Activated T-helper 9 cell treated with anti-CD3 and anti-CD28 coated beads, Interleukin-2, amount 50 U/mL, for 16 hours (primary cell): ENCODE data around the gene EPB41L4A.
"Not testable (repeated sequence)": the region's sequence is repeated elsewhere in the genome, so short reads cannot be mapped to it uniquely, and the experiment has no call there.

Experiments used
- DNase-seq: peaks from one replicate; pipeline ENCODE4 v3.0.0-alpha.2; 2020; ENCODE audit warnings: low read depth

The EPB41L4A gene

DNA sequence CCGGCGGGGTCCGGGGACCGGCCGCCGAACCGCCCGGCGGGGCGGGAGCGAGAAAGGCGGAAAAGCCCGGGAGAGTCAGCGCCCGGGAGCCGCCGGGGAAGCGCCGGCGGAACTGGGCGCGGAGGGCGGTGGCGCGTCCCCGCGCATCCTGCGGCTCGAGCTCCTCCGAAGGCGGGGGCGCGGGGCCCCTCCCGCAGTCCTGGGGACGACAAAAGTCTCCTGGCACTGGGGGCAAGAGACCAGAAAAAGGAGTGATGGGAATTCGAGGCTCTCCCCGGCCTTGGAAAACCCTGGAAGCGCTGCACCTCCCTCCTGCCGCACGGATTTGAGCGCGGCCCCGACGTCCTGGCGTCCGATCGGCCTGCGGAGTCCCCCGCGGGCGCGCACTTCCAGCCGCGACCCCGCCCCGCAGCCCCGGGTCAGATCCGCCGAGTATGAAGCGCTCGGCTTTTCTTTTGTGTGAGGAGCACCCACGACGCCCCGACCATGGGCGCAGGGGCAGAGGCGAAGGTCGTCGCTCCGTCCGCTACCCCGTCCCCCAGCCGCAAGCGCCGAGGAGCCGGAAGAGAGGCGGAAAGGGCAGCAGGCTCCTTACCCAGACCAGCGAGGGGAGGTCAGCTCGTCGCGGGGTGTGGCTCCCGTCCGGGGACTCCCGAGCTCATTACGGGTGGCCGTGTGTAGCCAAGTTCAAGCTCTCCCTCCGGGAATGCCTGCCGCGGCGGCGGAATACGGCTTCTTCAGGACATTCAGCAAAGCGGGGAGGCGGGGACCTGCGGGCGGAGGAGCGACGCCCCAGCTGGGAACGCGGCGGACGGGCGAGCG is at the start of gene EPB41L4A:
TSS of gene EPB41L4A (minus strand) at position 114 of the 822 bp plus-strand sequence. CDS start 238 bp downstream, outside the sequence.
- DNase-seq: no peak

DNA sequence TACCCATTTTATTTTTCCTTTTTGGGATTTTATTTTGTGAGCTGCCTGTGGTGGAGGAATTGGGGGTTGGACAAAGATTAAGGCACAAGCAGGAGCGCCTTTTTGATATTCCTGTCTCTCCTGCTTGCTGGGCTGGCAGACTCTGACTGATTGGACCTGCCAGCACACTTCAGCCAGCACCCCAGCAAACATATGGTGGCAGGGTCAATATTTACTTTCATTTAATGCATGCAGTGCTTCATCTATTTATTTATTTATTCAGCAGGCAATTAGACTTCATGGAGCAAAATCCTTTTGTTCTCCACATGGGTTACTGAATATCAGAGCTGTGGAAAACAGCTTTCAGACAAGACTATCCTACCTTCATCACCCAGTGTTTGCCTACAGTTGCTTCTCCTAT is 48.4 kb upstream of the EPB41L4A start:
- DNase-seq: no peak

- not testable (repeated sequence) for DNase-seq
Measured at GRCh38 chr5:112466261-112466660, 47.2 kb upstream of the EPB41L4A start.

GRCh38 chr5:112447187-112447760 is 28.2 kb upstream of the EPB41L4A start:
- not testable (repeated sequence) for DNase-seq

DNA sequence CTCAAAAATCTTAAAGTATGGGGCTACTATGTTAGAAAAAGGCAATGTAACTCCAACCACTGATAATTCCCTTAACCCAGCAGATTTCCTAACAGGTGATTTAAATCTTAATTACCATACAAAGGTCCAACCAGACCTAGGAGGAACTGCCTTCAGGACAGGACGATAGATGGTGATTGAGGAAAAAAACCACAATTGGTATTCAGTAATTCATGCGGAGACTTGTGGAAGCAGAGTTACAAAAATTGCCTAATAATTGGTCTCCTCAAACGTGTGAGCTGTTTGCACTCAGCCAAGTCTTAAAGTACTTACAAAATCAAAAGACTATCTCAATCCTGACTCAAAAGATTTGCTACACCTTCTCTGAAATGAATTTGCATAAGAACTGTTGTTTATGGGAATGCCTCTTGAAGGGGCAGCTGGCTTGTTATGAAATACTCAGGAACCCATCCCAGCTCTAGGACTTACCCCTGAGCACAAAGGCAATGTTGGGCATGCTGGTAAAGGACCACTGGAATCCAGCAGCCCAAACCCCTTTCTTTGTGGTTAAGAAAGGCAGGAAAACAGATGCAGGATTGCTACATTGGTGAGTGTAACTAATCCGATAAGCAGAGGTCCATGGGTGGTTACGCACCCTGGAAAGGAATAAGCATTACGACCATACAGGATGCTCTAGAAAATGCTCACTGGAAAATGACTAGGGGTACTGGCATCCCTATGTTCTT is 26.7 kb upstream of the EPB41L4A start:
- no peak for DNase-seq

DNA sequence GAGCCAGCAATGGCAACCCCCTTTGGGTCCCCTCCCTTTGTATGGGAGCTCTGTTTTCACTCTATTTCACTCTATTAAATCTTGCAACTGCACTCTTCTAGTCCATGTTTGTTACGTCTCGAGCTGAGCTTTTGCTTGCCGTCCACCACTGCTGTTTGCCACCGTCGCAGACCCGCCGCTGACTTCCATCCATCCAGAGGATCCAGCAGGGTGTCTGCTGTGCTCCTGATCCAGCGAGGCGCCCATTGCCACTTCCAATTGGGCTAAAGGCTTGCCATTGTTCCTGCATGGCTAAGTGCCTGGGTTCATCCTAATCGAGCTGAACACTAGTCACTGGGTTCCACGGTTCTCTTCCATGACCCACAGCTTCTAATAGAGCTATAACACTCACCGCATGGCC is 24.9 kb upstream of the EPB41L4A start:
- not testable (repeated sequence) for DNase-seq

GRCh38 chr5:112440031-112440430 is 21.0 kb upstream of the EPB41L4A start:
- DNase-seq: no peak

DNA sequence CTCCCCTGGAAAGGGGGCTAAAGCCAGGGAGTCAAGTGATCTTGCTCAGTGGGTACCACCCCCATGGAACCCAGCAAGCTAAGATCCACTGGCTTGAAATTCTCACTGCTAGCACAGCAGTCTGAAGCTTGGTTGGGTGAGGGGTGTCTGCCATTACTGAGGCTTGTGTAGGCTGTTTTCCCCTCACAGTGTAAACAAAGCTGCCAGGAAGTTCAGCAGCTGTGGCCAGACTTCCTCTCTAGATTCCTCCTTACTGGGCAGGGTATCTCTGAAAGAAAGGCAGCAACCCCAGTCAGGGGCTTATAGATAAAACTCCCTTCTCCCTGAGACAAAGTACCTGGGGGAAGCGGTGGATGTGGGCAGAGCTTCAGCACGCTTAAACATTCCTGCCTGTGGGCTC is 17.1 kb upstream of the EPB41L4A start:
- no peak for DNase-seq

- no peak for DNase-seq
Measured at GRCh38 chr5:112434641-112435040, 15.6 kb upstream of the EPB41L4A start.

DNA sequence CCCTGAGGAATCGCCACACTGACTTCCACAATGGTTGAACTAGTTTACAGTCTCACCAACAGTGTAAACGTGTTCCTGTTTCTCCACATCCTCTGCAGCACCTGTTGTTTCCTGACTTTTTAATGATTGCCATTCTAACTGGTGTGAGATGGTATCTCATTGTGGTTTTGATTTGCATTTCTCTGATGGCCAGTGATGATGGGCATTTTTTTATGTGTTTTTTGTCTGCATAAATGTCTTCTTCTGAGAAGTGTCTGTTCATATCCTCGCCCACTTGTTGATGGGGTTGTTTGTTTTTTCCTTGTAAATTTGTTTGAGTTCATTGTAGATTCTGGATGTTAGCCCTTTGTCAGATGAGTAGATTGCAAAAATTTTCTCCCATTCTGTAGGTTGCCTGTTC is 7.1 kb upstream of the EPB41L4A start:
- not testable (repeated sequence) for DNase-seq

GRCh38 chr5:112419986-112420864 is 1.1 kb upstream of the EPB41L4A start:
- DNase-seq: no peak

DNA sequence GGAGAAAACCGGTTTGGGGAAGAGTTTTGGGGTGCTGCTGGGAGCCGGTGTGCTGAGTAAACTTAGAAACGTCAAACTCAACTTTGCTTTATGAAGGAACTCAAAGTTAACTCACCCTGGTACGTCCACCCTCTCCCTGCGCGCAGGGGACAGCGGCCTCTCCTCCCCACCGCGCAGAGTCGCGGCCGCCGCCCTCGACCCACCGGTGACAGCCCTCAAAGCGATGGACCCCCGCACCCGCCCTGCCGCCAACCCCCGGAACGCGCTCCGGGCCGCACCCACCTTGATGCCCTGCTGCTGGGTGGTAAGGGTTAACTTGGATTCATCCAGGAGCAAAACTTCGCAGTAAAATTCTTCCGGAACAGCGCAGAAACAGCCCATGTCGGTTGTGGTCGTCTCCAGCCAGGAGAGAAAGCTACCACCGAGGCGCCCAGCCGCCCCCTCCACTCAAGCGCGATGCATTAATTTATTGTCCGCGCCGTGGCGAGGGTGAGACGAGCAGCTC is 366 bp downstream of the EPB41L4A start:
- no peak for DNase-seq

GRCh38 chr5:112417931-112418658 is 982 bp downstream of the EPB41L4A start:
- peak; percentile 25 for DNase-seq

DNA sequence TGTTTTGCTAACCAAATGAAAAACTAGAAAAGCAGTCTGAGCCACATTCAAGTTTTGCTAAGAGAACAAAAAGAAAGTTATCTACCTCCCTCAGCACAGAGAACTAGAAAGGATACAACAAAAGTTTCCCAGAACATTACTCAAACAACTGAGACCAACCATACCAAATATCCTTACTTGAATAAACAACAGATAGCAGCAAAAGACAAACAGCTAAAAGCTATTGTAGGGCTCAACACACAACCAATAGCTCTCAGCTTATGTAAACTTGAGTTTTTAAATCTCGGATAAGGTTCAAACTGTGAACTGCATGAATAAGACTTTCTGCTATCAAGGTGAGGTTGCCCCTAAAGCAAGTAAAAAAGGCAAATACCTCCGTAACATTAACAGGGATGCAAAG is 3.5 kb downstream of the EPB41L4A start:
- no peak for DNase-seq

GRCh38 chr5:112413611-112414010 is 5.5 kb downstream of the EPB41L4A start:
- DNase-seq: no peak

DNA sequence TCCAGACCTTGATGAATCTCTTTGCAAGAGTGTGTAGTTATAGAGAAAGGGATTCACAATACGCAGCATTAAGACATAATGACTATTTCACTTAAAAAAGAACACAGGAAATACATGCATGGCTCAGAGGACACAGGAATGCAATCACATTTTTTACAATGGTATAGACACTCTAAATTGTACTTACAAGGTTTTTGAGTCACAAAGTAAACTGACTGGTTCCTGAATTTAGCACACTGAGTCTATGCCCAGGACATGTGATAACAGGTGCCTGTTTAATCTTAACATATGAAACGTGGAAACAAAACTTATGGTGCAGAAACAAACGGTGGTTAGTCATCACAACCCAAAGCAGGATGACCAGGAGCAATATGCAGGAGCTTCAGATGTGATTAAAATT is 6.7 kb downstream of the EPB41L4A start:
- no peak for DNase-seq

DNA sequence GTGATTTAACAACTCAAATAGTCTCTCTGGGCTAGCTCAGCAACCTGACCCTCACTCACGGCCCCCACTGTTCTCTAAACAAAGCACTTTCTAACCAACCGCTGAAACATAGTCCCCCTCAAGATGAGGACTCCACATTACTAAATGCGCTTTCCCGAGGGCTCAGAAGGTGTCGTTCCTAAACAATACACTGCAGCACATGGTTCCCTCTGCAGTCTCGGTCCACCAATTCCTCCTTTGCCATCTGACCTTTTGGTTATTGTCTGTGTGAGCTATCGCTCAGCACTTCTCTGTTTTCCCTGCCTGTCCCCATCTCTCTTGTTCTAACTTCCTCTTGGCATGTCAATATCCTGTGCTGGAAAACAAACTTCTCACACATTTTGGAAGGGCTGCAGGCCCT is 7.2 kb downstream of the EPB41L4A start:
- DNase-seq: no peak

DNA sequence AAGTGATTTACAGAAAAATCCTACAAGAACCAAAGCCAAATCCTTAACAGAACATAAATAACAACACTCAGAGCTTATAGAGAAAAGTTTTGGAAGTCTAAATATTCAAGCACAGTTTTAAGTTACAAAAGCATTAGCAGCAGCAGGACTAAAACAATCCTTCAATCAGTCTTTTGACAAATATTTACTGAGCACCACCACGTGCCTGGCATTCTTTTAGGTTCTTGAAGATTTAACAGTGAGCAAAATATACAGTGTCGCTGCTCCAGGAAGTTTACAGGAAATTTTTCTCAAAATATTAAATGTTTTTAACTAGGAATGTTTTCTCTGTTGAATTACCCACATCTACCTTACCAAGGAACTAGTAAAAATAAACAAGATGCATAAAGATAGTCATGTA is 11.4 kb downstream of the EPB41L4A start:
- no peak for DNase-seq

GRCh38 chr5:112407240-112407639 is 11.8 kb downstream of the EPB41L4A start:
- no peak for DNase-seq

DNA sequence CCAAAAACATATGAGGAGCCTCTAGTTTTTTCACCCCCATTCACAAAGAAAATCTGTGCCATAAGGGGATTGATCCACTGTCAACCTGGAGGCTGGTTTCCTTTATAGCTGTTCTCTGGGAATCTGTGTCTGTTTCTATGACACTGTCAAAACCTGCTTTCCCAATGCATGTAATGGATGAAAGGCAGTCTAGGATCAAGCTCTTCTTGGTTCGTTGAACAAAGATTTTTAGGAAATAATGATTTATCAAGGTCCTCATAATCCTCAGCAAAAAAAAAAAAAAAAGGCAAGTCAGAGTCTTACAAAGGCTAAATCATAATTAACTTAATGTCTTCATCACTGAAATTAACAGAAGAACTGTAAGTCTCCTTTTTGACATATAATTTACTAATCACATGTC is 16.0 kb downstream of the EPB41L4A start:
- no peak for DNase-seq

- no peak for DNase-seq
Measured at GRCh38 chr5:112401924-112402323, 17.2 kb downstream of the EPB41L4A start.
